TTC549 (cell line): Measurements from ENCODE around the gene STOX1.
"Not testable (repeated sequence)": the region's sequence is repeated elsewhere in the genome, so short reads cannot be mapped to it uniquely, and the experiment has no call there.

ENCODE experiments used
- FAIRE-seq: peaks from 2 replicates; lab custom pipeline; 2012; peaks lifted over from hg19 to GRCh38; lab: Jason Lieb, UNC

The STOX1 gene, protein sequence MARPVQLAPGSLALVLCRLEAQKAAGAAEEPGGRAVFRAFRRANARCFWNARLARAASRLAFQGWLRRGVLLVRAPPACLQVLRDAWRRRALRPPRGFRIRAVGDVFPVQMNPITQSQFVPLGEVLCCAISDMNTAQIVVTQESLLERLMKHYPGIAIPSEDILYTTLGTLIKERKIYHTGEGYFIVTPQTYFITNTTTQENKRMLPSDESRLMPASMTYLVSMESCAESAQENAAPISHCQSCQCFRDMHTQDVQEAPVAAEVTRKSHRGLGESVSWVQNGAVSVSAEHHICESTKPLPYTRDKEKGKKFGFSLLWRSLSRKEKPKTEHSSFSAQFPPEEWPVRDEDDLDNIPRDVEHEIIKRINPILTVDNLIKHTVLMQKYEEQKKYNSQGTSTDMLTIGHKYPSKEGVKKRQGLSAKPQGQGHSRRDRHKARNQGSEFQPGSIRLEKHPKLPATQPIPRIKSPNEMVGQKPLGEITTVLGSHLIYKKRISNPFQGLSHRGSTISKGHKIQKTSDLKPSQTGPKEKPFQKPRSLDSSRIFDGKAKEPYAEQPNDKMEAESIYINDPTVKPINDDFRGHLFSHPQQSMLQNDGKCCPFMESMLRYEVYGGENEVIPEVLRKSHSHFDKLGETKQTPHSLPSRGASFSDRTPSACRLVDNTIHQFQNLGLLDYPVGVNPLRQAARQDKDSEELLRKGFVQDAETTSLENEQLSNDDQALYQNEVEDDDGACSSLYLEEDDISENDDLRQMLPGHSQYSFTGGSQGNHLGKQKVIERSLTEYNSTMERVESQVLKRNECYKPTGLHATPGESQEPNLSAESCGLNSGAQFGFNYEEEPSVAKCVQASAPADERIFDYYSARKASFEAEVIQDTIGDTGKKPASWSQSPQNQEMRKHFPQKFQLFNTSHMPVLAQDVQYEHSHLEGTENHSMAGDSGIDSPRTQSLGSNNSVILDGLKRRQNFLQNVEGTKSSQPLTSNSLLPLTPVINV

GRCh38 chr10:68826764-68827591 is at the start of gene STOX1:
Gene STOX1, plus strand, starts transcription at chr10:68827531. Its CDS starts 93 bp downstream, at chr10:68827624.
- no peak for FAIRE-seq

DNA sequence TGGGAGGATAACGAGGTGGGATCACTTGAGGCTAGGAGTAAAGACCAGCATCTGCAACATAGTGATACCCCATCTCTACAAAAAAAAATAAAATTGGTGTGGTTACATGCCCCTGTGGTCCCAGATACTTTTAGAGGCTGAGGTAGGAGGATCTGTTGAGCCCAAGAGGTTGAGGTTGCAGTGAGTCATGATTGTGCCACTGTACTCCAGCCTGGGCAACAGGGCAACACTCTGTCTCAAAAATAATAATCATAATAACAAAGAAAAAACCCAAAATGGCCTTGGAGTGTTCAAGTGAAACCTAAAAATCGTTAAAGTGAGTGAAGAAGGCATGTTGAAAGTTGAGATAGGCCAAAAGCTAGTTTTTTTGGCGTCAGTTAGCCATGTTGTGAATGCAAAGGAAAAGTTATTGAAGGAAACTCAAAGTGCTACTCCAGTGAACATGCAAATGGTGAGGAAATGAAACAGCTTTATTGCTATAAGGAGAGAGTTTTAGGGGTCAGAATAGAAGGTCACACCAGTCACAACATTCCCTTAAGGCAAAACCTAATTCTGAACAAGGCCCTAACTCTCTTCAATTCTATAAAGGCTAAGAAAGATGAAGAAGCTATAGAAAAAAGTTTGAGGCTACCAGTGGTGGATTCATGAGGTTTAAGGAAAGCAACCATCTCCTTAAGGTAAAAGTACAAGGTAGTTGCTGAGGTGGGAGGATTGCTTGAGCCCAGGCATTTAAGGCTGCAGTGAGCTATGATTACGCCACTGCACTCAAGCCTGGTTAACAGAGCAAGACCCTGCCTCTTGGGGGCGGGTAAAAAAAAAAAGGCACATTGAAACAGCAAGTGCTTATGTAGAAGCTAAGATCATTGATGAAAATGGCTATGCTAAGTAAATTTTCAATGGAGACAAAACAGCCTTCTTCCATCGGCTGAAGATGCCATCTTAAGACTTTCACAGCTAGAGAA is 45.4 kb upstream of the STOX1 start:
- FAIRE-seq, result no peak

GRCh38 chr10:68784476-68784875 is 42.9 kb upstream of the STOX1 start:
- no peak for FAIRE-seq

DNA sequence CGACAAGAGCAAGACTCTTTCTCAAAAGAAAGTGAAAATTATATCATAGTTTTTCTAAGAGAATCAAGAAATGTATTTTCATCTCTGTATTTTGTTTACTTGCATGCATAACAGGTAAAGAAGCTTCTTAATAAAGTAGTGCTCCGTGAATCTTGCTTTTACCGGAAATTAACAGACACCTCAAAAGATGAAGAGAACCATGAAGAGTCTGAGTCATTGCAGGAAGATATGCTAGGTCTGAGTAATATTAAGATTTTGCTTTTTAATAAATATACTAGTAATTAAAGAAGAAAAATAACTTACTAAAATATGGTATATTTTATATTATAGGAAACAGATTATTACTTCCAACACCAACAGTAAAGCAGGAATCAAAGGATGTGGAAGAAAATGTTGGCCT is 39.5 kb upstream of the STOX1 start:
- FAIRE-seq, result no peak

GRCh38 chr10:68790476-68790875 is 36.9 kb upstream of the STOX1 start:
- FAIRE-seq, result no peak

GRCh38 chr10:68792115-68792514 is 35.2 kb upstream of the STOX1 start:
- FAIRE-seq, result no peak

DNA sequence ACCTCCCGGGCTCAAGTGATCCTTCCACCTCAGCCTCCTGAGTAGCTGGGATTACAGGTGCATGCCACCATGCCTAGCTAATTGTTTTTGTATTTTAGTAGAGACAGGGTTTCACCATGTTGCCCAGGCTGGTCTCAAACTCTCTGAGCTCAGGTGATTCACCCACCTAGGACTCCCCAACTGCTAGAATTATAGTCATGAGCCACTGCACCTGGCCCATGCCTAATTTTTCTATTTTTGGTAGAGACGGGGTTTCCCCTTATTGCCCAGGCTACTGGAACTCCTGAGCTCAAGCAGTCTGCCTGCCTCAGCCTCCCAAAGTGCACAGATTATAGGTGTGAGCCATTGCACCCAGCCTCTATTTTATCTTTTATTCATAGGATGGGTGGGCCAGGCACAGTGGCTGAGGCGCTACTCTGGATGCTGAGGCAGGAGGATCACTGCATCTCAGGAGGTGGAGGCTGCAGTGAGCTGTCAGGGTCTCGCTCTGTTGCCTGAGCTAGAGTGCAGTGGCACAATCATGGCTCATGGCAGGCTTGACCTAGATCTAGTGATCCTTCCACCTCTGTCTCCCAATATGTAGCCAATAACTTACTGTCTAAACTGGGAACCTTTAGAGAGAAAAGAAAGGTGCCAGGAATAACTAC is 31.3 kb upstream of the STOX1 start:
- no peak for FAIRE-seq

DNA sequence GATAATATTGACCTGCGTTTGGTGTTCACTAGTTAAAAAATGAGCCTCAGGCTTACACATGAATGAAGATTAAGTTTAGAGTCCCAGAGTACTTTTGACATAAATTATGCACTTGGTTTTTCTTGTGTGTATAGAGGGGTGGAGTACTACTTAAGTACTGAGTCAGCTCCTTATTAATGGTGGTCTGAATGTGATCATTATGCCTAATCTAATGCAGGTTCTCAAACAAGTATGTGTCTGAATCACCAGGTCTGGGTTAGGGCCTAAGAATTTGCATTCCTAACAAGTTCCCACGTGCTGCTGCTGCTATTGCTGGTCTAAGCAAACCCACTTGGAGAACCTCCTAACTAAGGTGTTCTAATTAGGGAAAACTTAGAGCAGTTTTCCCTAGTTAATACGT is 30.7 kb upstream of the STOX1 start:
- no peak for FAIRE-seq

- no peak for FAIRE-seq
Measured at GRCh38 chr10:68800211-68800610, 27.1 kb upstream of the STOX1 start.

GRCh38 chr10:68804692-68805091 is 22.6 kb upstream of the STOX1 start:
- no peak for FAIRE-seq

- not testable (repeated sequence) for FAIRE-seq
Measured at GRCh38 chr10:68810830-68811229, 16.5 kb upstream of the STOX1 start.

DNA sequence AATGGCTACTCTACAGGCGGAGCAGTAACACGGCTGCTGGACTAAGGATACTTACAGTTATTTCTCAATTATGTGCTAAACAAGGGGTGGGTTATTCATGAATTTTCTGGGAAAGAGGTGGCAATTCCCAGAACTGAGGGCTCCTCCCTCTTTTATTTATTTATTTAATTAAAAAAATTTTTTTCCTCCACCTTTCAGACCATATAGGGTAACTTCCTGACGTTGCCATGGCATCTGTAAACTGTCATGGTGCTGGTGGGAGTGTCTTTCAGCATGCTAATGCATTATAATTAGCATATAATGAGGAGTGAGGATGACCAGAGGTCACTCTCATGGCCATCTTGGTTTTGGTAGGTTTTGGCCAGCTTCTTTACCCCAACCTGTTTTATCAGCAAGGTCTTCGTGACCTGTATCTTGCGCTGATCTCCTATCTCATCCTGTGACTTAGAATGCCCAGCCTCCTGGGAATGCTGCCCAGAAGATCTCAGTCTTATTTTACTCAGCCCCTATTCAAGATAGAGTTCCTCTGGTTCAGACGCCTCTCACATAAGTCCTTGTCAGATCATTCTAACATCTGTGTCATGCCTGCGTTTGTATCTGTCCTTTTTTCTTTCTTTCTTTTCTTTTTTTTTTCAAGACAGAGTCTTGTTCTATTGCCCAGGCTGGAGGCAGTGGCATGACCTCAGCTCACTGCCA is 15.9 kb upstream of the STOX1 start:
- no peak for FAIRE-seq

DNA sequence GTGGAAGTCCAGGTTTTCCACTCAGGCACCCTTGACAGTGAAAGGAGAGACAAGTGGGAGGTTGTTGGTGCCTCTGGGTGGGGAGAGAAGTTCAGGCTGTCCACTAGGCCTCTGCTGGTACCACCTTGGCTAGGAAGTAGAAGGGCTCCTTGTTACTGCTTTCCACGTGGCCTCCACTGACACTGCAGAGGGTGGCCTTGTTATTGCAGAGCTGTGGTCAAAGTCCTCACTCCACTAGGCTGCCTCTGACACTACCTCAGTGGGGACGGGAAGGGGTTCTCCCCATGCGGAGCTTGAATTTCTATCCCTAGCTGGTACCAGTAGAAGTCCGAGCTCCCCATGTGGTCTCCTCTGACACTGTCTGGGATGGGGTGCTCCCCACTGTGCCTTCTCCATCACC is 14.9 kb upstream of the STOX1 start:
- no peak for FAIRE-seq

DNA sequence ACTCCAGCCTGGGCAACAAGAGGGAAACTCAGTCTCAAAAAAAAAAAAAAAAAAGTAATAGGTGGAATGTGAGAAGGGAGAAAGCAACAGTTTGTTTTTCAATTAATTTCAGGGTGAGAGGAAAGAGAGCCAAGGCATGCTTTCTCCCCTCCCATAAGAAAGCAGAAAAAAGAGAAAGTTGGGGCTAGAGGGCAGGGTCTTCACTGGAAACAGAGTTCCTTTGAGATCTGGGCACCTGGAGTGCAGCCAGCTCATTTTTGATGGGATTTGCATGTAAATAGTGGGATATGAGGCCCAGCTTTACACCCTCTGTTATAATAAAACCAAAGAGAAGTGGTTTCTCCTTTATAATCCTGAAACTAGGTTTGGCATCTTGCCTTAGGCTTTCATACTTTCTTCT is 13.8 kb upstream of the STOX1 start:
- FAIRE-seq, result no peak

GRCh38 chr10:68816796-68817412 is 10.4 kb upstream of the STOX1 start:
- no peak for FAIRE-seq

- not testable (repeated sequence) for FAIRE-seq
Measured at GRCh38 chr10:68820359-68820758, 7.0 kb upstream of the STOX1 start.

- not testable (repeated sequence) for FAIRE-seq
Measured at GRCh38 chr10:68822626-68823025, 4.7 kb upstream of the STOX1 start.

DNA sequence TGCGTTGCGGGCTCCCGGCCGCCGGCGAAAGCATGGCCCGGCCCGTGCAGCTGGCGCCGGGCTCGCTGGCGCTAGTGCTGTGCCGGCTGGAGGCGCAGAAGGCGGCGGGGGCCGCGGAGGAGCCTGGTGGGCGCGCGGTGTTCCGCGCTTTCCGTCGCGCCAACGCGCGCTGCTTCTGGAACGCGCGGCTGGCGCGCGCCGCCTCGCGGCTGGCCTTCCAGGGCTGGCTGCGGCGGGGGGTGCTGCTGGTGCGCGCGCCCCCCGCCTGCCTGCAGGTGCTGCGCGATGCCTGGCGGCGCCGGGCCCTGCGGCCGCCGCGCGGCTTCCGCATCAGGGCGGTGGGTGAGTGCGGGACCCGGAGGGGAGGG is 245 bp downstream of the STOX1 start:
- FAIRE-seq, result not testable (repeated sequence)

GRCh38 chr10:68828083-68828601 is 811 bp downstream of the STOX1 start:
- not testable (repeated sequence) for FAIRE-seq
